HG03064 (cell line): Measurements from ENCODE around the gene ZCCHC7.

ENCODE experiments used
- ATAC-seq: cut with Tn5 transposase; IDR thresholded peaks from one replicate; pipeline ENCODE4 v1.9.1; 2021; ENCODE audit warnings: low read depth; ENCODE audit not compliant: unreplicated experiment

Gene ZCCHC7

DNA sequence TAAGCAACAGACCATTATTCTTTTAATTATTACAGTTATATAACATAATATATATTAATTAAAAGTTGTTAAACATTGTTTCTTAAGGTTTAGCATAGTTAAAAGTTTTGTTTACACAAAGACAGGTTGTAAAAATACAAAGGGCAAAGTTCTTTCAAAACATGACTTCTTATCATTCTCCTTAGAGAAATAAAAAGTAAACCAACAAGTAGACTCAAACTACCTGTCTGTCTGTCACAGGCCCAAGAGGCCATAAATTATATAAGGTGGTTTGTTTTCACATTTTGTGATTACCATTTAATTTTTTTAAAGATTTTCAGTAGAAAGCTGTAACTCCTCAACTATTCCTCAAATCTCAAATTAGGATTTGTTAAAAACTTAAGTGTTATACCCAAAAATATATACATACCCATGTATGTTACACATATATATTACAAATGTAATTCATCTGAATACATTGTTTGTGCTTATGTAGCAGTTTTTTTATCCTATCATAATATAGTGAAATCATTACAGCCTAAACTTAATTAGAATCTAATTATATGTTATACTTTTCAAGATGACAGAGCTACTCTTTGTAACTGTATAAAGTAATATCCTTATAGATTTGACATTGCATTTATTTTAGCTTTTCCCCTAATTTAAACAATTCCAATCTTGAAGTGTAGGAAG lies 208.3 kb downstream of the ZCCHC7 start:
- ATAC-seq, result no peak

- ATAC-seq, result no peak
Observed at GRCh38 chr9:37329576-37329975, 209.2 kb downstream of the ZCCHC7 start.

- no peak for ATAC-seq
Observed at GRCh38 chr9:37331871-37332270, 211.5 kb downstream of the ZCCHC7 start.

GRCh38 chr9:37332578-37332977 lies 212.2 kb downstream of the ZCCHC7 start:
- no peak for ATAC-seq

DNA sequence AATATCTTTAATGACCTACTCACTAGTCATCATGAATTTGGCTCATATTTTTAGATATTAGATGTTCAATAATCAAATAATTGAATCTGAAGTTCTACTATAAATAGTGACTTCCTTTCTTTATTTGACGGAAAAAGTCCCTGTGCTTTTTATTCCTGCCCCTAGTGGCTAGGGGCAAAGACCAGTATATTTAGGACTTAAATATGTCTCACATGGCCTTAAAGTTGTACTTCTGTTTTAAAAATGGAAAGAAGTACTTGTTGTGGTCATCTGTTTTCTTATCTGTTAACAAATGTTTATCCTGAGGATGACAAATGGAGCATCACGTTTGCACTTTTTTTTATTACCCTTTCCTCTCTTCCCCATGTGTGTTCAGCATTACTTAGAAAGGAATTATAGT lies 212.9 kb downstream of the ZCCHC7 start:
- no peak for ATAC-seq

- ATAC-seq, result no peak
Observed at GRCh38 chr9:37335238-37335637, 214.9 kb downstream of the ZCCHC7 start.

DNA sequence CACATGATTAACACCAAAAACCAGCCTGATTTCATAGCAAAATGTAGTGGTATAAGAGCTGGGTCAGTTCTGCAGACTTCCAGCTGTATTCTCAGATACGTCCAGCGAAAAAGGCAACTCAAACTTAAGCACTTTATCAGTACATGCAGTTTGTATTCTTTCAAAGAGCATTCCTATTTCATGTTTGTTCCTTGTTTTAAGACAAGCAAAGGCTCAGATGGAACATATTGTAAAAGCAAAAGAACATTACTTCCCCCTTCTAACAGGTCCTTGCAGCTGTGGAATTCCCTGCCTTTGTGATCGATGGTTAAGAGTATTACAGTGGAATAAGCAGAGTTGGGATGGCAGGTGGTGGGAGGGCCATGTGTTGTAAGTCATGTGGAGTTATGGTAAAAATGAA lies 215.8 kb downstream of the ZCCHC7 start:
- ATAC-seq, result no peak

GRCh38 chr9:37337301-37337890 lies 217.0 kb downstream of the ZCCHC7 start:
- no peak for ATAC-seq

DNA sequence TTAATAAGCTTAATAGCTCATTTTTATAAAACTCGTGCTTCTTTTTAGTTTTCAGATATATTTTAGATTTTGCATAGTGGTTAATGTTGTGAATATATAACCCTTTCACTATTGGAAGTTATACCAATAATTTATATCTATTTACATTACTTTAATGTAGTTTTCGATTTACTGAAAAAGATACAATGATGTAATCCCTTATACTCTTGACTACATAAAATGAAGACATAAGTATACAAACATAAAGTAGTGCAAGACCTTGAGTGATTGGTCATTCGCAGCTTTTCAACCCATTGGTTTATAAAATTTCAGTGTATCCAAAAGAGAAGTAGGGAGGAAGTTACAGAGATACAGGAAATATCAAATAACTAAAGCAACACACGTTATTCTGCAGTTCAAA lies 217.8 kb downstream of the ZCCHC7 start:
- ATAC-seq, result no peak

DNA sequence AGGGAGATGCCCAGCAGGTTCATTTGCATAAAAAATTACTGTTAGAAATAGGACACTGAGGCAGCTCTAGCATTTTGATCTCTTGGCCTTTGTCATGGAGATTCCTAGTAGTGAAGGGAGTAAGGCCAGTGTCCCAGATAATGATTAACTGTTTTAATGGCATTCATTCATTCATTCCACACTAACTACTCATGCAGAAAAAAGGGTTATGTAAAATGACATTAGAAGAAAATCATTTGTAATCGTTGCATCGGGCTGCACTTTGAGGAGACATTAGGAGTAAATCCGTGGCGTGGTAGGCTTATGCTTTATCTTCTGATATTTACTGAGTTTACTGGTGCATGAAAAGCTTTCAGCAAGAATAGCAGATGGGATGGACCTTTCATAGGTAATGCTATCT lies 219.5 kb downstream of the ZCCHC7 start:
- no peak for ATAC-seq

GRCh38 chr9:37340961-37341360 lies 220.6 kb downstream of the ZCCHC7 start:
- no peak for ATAC-seq

DNA sequence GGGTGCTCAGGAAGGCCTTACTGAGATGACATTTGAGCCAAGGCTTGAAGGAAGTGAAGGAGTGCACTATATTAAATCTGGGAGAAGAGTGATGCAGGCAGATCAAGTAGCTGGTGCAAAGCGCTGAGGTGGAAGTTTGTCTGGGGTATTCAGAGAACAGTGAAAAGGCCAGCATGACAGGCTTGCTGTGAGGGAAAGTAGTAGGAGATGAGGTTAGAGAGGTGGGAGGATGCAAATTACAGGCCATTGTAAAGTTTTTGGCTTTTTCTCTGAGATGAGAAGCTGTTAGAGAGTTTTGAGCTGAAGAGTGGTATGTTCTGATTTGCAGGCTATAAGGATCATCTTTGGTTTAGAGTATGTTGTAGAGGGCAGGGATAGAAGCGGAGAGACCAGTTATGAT lies 221.3 kb downstream of the ZCCHC7 start:
- ATAC-seq, result no peak

GRCh38 chr9:37342493-37342892 lies 222.1 kb downstream of the ZCCHC7 start:
- no peak for ATAC-seq

DNA sequence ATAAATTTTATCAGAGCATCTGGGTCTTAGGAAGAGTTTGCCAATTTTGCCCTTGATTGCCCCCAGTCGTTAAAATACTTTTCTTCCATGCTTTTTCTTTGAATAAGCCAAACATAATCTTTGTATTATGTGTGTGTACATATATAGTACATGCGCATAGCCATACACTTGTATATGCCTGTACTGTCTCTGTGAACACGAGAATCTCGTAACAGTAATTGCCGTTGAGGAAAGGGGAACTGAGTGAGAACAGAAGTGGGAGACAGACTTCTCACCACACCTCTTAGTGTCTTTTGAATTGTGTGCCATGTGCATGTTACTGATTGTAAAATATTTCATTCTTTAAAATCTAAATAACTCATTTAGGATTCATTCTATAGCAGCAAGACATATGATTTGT lies 222.5 kb downstream of the ZCCHC7 start:
- ATAC-seq, result no peak

DNA sequence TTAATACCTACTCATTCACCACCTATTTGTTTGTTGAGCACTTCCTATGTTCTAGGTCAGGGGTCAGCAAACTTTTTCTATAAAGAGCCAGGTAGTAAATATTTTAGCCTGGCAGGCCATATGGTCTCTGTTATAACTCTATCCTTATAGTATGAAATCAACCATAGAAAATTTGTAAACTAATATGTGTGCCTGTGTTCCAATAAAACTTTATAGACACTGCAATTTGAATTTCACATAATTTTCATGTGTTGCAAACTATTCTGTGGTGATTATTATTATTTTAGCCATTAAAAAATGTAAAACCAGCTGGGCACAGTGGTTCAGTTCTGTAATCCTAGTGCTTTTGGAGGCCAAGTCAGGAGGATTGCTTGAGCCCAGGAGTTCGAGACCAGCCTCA lies 223.3 kb downstream of the ZCCHC7 start:
- no peak for ATAC-seq

DNA sequence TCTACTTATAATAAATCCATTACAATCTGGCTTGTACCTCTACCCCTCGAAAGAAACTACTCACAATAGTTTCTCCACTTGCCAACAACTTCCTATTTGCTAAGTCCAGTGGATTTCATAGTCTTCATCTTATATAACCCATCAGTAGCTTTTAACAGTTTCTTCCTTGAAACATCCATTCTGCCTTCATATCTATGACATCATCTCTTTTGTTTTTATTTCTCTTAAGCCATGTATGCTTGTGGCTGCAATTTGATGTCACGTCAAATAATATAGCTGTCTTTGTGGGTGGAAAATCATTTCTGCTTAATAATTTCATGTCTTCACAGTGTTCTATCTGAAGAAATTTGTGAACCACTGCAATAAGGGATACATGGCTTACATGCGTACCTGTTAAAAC lies 224.7 kb downstream of the ZCCHC7 start:
- no peak for ATAC-seq

- ATAC-seq, result no peak
Observed at GRCh38 chr9:37348917-37349316, 228.5 kb downstream of the ZCCHC7 start.

DNA sequence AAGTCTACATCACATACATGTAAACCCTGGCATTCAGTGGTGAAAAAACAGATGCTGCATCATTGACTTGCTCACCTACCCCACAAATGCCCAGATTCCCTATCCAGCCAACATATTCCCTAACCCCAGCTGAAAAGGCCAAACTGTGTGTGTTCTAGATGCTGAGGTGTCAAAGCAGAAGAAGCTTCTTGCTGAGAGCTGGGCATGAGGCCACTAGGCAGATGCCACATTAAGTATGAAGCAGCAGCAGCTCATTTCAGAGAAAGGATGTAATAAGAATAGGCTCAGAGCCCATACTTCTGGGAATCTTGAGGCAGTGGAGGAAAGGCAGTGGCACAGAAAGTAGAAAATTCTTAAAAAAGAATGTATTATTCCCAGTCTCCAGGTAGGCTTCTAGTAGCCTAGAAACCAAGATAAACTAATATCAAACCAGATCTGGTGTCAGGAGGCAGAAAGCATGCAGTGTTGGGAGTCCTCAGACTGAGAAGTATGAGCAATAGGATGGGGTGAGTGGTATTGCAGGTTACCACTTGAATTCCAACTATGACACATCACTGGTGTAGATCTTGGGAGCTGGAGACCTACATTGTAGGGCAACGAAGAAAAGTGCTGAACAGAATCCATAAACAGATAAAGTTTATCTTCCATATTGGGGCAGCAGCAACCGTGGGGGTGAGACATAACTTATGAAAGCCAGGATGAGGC lies 230.3 kb downstream of the ZCCHC7 start:
- ATAC-seq, result no peak

DNA sequence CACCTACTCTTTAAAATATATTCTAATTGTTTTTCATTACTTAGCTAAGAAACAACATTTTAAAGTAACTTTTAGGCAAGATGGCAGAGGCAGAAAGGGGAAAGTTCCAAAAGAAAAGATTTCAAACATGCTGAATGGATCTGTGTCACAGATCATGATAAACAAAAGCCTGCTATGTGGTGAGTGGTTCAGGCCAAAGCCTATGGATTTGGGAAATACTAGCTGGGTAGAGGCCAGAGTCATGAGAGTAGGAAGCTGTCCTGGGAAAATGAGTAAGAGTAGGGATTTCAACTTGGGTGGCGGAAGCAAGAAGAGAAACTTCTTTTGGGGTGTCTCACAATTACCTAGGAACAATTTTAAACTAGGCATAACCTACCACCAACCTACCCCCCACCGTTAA lies 233.4 kb downstream of the ZCCHC7 start:
- ATAC-seq, result no peak

GRCh38 chr9:37362430-37362829 lies 242.1 kb downstream of the ZCCHC7 start:
- no peak for ATAC-seq

GRCh38 chr9:37363124-37363523 lies 242.8 kb downstream of the ZCCHC7 start:
- ATAC-seq, result no peak

- no peak for ATAC-seq
Observed at GRCh38 chr9:37364136-37364535, 243.8 kb downstream of the ZCCHC7 start.
